CD4-positive, alpha-beta T cell (primary cell): ENCODE measurements around the gene ACVR1B. TPM values are rescaled to one million over a fixed set of nuclear protein-coding genes. Genes with fewer than 3 reads are reported as not detected.

Experiments used
- ATAC-seq: fragments of 200-7000 bp; cut with Tn5 transposase; one replicate; pipeline ENCODE4 v1.10.0; 2022; ENCODE audit warnings: mild to moderate bottlenecking; ENCODE audit not compliant: poor library complexity
- CTCF ChIA-PET: fragments of 350-600 bp; sonication (Branson Sonifier 250); formaldehyde crosslinking; loops from one replicate; lab custom pipeline; 2021; ENCODE audit warnings: antibody characterized with exemption, inconsistent platforms; lab: Charles Lee
- POLR2A ChIA-PET: fragments of 350-600 bp; sonication (Branson Sonifier 250); formaldehyde crosslinking; loops from one replicate; lab custom pipeline; 2021; ENCODE audit warnings: antibody characterized with exemption, inconsistent platforms; lab: Charles Lee
- DNase-seq, 14 experiments: peaks; one replicate each; pipeline ENCODE4 v3.0.0-alpha.2; 2013 to 2020; ENCODE audit warnings: mixed read lengths in 2 of 14
- H3K27ac ChIP-seq, 2 donors: one replicate each; pipeline versions ENCODE4 v1.5.1 to v1.7.0; 2013; ENCODE audit warnings: low read length in 2 of 2, low read depth in 1 of 2, mild to moderate bottlenecking in 1 of 2
- H3K27me3 ChIP-seq, 2 experiments: 1 replicate in 1 of 2; 2 replicates in 1 of 2; pipeline versions ENCODE4 v1.6.1 to v1.7.0; 2013; ENCODE audit warnings: low read length in 2 of 2, control low read depth in 1 of 2, mild to moderate bottlenecking in 1 of 2, moderate library complexity in 1 of 2; ENCODE audit not compliant: insufficient read depth in 2 of 2, control insufficient read depth in 1 of 2
- H3K36me3 ChIP-seq: one replicate; pipeline ENCODE4 v1.6.1; 2013; ENCODE audit warnings: low read length, control low read depth; ENCODE audit not compliant: insufficient read depth
- H3K4me1 ChIP-seq: one replicate; pipeline ENCODE4 v1.6.1; 2013; ENCODE audit warnings: low read length, control low read depth; ENCODE audit not compliant: insufficient read depth
- H3K4me3 ChIP-seq: one replicate; pipeline ENCODE4 v1.5.1; 2013; ENCODE audit warnings: mild to moderate bottlenecking, low read length, moderate library complexity
- H3K9me3 ChIP-seq, 2 experiments: 1 replicate in 1 of 2; 2 replicates in 1 of 2; pipeline versions ENCODE4 v1.6.1 to v1.7.0; 2013; ENCODE audit warnings: low read length in 2 of 2, mild to moderate bottlenecking in 2 of 2, control low read depth in 1 of 2, moderate library complexity in 1 of 2; ENCODE audit not compliant: control insufficient read depth in 1 of 2, insufficient read depth in 1 of 2
- H3K27ac Mint-ChIP-seq: one replicate; pipeline ENCODE4 v1.8.0; 2020; ENCODE audit warnings: mixed read lengths
- H3K27me3 Mint-ChIP-seq: one replicate; pipeline ENCODE4 v1.8.0; 2021; ENCODE audit warnings: mixed read lengths
- H3K36me3 Mint-ChIP-seq: one replicate; pipeline ENCODE4 v1.8.0; 2021; ENCODE audit warnings: low read depth, mixed read lengths
- H3K4me1 Mint-ChIP-seq: one replicate; pipeline ENCODE4 v1.8.0; 2021; ENCODE audit warnings: low read depth, mixed read lengths
- H3K4me3 Mint-ChIP-seq: one replicate; pipeline ENCODE4 v1.8.0; 2020; ENCODE audit warnings: mild to moderate bottlenecking, mixed read lengths
- H3K9me3 Mint-ChIP-seq: one replicate; pipeline ENCODE4 v1.8.0; 2020; ENCODE audit warnings: mixed read lengths
- CTCF ChIP-seq: fragments of 200-600 bp; IDR thresholded peaks from one replicate; pipeline ENCODE4 v1.8.0; 2022; ENCODE audit warnings: antibody characterized with exemption, mild to moderate bottlenecking
- intact Hi-C, 2 experiments: fragments of 100-400 bp; cut with DNase I in 1 of 2; cut with micrococcal nuclease in 1 of 2; formaldehyde crosslinking; loops; one replicate each; pipeline versions ENCODE4 v1.15.1 to v1.9.0; 2023 to 2025; cut with DNase I, micrococcal nuclease
- total RNA-seq, 174 experiments: library from RNA in 2 of 174; stranded (reverse) in 2 of 174; gene quantifications; one replicate each; pipeline ENCODE4 v1.2.3 and lab custom pipeline; 2021 to 2026

The ACVR1B gene
- total RNA-seq, 2 experiments from 2014 or later, result 14.2 to 14.5 TPM

- ChIA-PET POLR2A (interaction anchor here (0.9 to 1.7 kb wide), 4 partner anchors 9 to 31 kb away, joined by 3 to 6 read pairs (median 4); partner anchors contain the start of genes ATG101 and NR4A1), CTCF (interaction anchor here (0.7 to 9.8 kb wide), 2 partner anchors 15 to 45 kb away, joined by 3 to 89 read pairs; no protein-coding TSS in a partner anchor)
- ATAC-seq (no peak), DNase-seq (no peak)
- Histone ChIP-seq H3K27ac (no peak overlapping the region), H3K36me3 (no peaks in the 10 kb centered on the region), H3K4me1 (peaks cover 50% of the 10 kb centered on the region), H3K9me3 (no peaks in the 10 kb centered on the region), H3K27me3 (no peaks in the 10 kb centered on the region), H3K4me3 (no peak overlapping the region)
- H3K27ac Mint-ChIP-seq, result peak overlapping the region; percentile 89
- H3K4me1 Mint-ChIP-seq, result peaks cover 48% of the 10 kb centered on the region
- peak overlapping the region; percentile 74 for H3K4me3 Mint-ChIP-seq
- H3K9me3 Mint-ChIP-seq, result no peaks in the 10 kb centered on the region
- TF ChIP-seq CTCF, result no peak
- no peaks in the 10 kb centered on the region for H3K27me3 Mint-ChIP-seq
- intact Hi-C loops, result no loop called here
- no peaks in the 10 kb centered on the region for H3K36me3 Mint-ChIP-seq
Measured at GRCh38 chr12:52038447-52038846, 86.9 kb downstream of the ACVR1B start.

- Histone ChIP-seq H3K4me3 (no peak overlapping the region), H3K36me3 (no peaks in the 10 kb centered on the region), H3K4me1 (peaks cover 47% of the 10 kb centered on the region), H3K27me3 (no peaks in the 10 kb centered on the region), H3K9me3 (no peaks in the 10 kb centered on the region), H3K27ac (peak overlapping the region in 1 of 2 donors; percentile 10)
- DNase-seq (no peak), ATAC-seq (no peak)
- no peaks in the 10 kb centered on the region for H3K27me3 Mint-ChIP-seq
- peak overlapping the region; percentile 42 for H3K27ac Mint-ChIP-seq
- ChIA-PET CTCF (interaction anchor here (0.9 to 1.1 kb wide), 2 partner anchors 11 to 16 kb away, joined by 3 to 5 read pairs; no protein-coding TSS in a partner anchor), POLR2A (interaction anchor here (1.1 kb wide), 1 partner anchor 10 kb away, joined by 5 read pairs; the partner anchor contains the start of gene NR4A1)
- TF ChIP-seq CTCF, result no peak
- no peaks in the 10 kb centered on the region for H3K9me3 Mint-ChIP-seq
- H3K4me1 Mint-ChIP-seq, result peaks cover 33% of the 10 kb centered on the region
- H3K4me3 Mint-ChIP-seq, result no peak overlapping the region
- no peaks in the 10 kb centered on the region for H3K36me3 Mint-ChIP-seq
- intact Hi-C loops, result no loop called here
Measured at GRCh38 chr12:52041035-52041434, 89.5 kb downstream of the ACVR1B start.

GRCh38 chr12:52041695-52042123 lies 90.2 kb downstream of the ACVR1B start:
- DNase-seq (peak in 7 of 14 experiments; percentile 37 to 83 (median 46)), ATAC-seq (peak; percentile 42)
- Histone ChIP-seq H3K36me3 (no peaks in the 10 kb centered on the region), H3K9me3 (no peaks in the 10 kb centered on the region), H3K27ac (no peak overlapping the region), H3K27me3 (no peaks in the 10 kb centered on the region), H3K4me3 (no peak overlapping the region), H3K4me1 (peaks cover 43% of the 10 kb centered on the region)
- H3K4me1 Mint-ChIP-seq, result peaks cover 28% of the 10 kb centered on the region
- H3K27ac Mint-ChIP-seq, result peak overlapping the region; percentile 45
- no peak for TF ChIP-seq CTCF
- peak overlapping the region; percentile 36 for H3K4me3 Mint-ChIP-seq
- ChIA-PET CTCF (interaction anchor here (0.9 to 1.1 kb wide), 2 partner anchors 12 to 17 kb away, joined by 3 to 5 read pairs; no protein-coding TSS in a partner anchor), POLR2A (interaction anchor here (1.1 kb wide), 1 partner anchor 9 kb away, joined by 5 read pairs; the partner anchor contains the start of gene NR4A1)
- intact Hi-C loops, result no loop called here
- no peaks in the 10 kb centered on the region for H3K36me3 Mint-ChIP-seq
- H3K9me3 Mint-ChIP-seq, result no peaks in the 10 kb centered on the region
- no peaks in the 10 kb centered on the region for H3K27me3 Mint-ChIP-seq
